GM04504 (cell line): ENCODE data around the gene SNRNP35.
"Not testable (repeated sequence)": the region's sequence is repeated elsewhere in the genome, so short reads cannot be mapped to it uniquely, and the experiment has no call there.

Experiments used
- DNase-seq: peaks from one replicate; pipeline ENCODE4 v3.0.0-alpha.2; 2012; ENCODE audit warnings: low read depth

SNRNP35 gene

GRCh38 chr12:123449249-123449733 is 8.6 kb upstream of the SNRNP35 start:
- no peak for DNase-seq

GRCh38 chr12:123449856-123450255 is 8.1 kb upstream of the SNRNP35 start:
- no peak for DNase-seq

DNA sequence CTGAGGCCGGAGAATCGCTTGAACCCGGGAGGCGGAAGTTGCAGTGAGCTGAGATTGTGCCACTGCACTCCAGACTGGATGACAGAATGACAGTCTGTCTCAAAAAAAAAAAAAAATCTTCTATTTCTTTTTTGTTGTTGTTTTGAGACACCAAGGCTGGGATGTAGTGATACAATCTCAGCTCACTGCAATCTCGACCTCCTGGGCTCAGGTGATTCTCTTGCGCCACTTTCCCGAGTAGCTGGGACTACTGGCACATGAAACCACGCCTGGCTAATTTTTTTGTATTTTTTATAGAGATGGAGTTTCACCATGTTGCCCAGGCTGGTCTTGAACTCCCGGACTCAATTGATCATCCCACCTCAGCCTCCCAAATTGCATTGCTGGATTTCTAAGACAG is 7.3 kb upstream of the SNRNP35 start:
- DNase-seq, result no peak

DNA sequence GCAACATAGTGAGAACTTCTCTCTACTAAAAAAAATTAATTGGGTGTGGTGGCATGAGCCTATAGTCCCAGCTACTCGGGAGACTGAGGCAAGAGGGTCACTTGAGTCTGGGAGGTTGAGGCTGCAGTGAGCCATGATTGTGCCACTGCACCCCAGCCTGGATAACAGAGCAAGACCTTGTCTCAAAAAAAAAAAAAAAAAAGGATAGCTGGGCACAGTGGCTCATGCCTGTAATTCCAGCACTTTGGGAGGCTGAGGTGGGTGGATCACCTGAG is 5.7 kb upstream of the SNRNP35 start:
- DNase-seq, result not testable (repeated sequence)

GRCh38 chr12:123453165-123453564 is 4.8 kb upstream of the SNRNP35 start:
- DNase-seq, result no peak

GRCh38 chr12:123463174-123463573 is 5.2 kb downstream of the SNRNP35 start:
- DNase-seq, result not testable (repeated sequence)

DNA sequence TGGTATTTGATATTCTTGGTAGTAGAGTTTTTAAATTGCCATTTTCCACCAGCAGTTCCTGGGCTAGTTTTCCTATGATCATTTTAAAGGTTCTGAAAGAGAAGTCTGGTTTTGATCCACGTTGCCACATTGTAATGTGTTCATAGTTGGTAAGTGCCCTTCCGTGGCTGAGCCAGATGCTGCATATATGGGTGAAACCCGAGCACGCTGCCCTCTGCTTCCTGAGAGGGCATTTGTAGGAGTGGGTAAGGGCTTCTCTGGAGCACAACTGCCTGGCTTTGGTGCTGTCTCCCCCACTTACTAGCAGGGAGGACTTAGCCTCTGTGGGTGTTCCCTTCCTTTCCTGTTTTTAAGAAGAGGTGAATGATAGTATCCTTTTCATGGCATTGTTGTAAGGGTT is 7.1 kb downstream of the SNRNP35 start:
- DNase-seq, result no peak

GRCh38 chr12:123468786-123469185 is 10.8 kb downstream of the SNRNP35 start:
- DNase-seq, result no peak

DNA sequence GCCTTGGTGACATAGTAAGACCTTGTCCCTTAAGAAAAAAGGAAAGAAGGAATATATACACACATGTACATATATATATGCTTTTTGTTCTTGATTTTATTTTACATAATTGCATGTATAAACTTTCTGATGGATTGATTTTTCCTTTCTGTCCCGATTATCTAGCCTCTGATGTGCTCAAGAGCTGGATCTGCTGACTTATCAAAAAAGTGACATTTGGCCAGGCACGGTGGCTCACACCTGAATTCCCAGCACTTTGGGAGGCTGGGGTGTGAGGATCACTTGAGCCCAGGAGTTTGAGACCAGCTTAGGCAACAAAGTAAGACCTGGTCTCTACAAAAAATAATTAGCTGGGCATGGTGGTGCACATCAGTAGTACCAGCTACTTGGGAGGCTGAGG is 12.0 kb downstream of the SNRNP35 start:
- DNase-seq, result no peak

GRCh38 chr12:123471374-123472068 is 13.6 kb downstream of the SNRNP35 start:
- DNase-seq, result peak; percentile 46

- DNase-seq, result no peak
These were observed 14.5 kb downstream of the SNRNP35 start for GRCh38 chr12:123472438-123472849.

- no peak for DNase-seq
These were observed 16.7 kb downstream of the SNRNP35 start for GRCh38 chr12:123474485-123475245.

DNA sequence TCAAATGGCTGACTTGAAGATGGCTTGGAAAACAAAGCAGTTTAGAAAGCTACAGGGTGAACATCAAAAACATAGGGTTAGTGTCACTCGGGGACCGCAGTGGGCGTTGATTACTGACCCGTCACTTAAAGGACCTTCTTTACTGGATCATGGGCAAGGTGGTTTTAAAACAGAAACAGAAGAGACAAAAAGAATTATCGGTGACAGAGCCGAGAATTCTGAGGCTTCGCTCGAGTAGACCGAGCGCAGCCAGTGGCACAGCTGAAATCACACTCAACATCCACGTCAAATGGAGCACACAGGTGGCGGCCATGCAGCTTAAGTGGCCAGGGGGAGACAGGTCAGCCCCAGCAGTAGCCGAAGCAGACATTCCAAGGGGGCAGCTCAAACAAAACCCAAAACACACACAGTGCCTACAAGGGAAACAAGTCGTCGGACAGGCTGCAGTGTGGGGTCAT is 17.3 kb downstream of the SNRNP35 start:
- no peak for DNase-seq

DNA sequence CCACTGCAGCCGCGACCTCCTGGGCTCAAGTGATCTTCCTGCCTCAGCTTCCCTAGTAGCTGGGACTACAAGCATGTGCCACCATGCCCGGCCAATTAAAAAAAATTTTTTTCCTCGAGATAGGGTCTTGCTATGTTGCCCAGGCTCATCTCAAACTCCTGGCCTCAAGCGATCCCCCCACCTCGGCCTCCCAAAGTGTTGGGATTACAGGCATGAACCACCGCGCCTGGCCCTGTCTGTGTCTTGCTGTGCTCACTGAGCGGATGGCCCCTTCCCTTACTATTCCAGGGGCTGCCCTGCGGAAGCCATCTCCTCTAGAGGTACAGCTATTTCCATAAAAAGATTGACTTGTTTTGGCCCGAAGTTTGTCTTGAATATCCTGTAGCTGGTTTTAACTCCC is 20.1 kb downstream of the SNRNP35 start:
- no peak for DNase-seq

- DNase-seq, result no peak
These were observed 20.8 kb downstream of the SNRNP35 start for GRCh38 chr12:123478762-123479161.

DNA sequence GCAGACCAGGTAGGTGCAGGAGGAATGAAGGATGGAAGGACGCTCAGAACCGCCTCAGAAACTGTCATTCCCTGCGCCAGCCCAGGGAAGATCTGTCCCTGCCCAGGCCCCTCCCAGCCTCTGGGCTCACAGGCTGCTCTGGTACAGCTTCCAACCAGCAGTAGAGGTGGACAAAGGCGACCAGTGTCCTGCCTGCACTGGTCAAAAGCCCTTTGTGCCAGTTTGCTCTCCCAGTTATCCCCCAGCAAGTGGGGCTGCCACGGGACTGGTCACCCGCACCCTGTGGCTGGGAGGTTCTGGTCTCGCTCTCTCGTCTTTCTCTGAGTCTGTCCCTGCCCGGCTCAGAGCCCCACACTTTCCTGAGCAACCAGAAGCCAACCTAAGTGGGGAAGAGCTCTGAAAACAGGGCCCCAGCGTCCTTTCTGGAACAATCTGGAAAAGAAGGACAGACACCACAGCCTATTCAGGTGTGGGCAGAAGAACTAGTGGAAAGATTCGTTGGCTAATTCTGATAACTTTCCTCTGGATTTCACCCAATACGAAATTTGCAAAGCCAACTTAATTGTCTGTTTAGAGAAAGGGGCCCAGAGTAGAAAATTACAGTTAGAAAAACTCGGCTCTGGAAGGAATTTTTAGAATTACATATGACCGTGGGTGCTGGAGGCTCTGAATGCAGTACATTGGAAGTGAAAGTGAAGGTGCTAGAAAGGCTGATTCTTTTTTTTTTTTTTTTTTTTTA is 21.7 kb downstream of the SNRNP35 start:
- no peak for DNase-seq

DNA sequence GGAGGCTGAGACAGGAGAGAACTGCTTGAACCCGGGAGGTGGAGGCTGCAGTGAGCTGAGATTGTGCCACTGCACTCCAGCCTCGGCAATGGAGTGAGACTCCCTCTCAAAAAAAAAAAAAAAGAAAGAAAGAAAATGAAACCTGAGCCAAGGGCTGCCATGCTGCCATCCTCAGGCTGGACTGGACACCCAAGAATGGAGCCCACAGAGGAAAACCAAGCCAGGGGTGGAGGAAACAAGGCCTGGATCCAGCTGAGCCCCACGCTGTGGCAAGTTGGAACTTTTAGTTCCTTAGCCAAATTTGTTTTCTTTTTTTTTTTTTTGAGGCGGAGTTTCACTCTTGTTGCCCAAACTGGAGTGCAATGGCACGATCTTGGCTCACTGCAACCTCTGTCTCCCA is 23.3 kb downstream of the SNRNP35 start:
- not testable (repeated sequence) for DNase-seq

GRCh38 chr12:123482876-123483275 is 24.9 kb downstream of the SNRNP35 start:
- DNase-seq, result no peak

DNA sequence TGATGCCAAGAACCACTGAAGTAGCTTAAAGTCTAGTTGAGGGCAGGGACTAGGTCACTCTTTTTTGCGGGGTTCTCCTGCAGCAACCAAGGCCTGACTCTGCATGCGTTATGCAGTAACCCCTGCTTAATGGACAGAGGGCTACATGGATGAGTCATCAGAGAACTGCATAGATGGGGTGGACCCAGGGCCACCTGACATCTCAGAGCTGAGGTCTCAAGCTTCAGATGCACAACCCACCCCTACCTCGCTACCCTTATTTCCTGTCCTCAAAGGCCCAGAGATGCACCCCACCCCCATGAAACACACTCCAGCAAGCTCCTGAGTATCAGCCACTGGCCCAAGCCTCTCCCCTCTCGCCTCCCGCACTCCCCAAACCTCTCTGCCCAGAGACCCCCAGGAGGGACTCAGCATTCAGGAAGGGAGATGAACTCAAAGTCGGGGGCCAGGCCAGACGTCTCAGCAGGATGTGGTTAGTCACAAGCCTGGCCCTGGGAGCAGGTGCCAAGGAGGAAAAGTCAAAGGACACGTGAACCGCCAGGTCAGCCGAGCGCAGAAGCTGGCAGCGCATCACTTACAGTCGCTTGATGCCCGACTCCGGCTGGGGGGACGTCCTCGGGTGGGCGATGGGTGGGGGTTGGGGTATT is 25.8 kb downstream of the SNRNP35 start:
- DNase-seq, result no peak

DNA sequence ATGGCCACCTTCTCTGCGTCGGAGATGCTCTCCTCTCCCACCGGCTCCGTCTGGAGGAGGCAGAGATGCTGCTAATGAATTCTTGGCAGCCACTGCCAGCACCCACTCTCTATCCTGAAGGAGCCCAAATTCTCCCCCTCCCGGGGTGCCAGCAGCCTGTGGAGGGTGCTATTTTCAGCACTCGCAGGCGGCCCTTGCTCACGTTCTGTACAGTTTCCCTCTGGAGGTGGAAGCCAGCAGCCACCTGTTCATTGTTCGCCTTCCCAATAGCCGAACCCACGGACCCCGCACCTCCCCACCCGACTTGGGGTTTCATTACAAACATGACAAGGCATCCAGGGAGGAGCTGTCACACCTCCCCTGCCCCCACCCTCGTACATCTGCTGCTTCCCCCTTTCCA is 27.8 kb downstream of the SNRNP35 start:
- no peak for DNase-seq

- no peak for DNase-seq
These were observed 29.5 kb downstream of the SNRNP35 start for GRCh38 chr12:123487428-123487827.

DNA sequence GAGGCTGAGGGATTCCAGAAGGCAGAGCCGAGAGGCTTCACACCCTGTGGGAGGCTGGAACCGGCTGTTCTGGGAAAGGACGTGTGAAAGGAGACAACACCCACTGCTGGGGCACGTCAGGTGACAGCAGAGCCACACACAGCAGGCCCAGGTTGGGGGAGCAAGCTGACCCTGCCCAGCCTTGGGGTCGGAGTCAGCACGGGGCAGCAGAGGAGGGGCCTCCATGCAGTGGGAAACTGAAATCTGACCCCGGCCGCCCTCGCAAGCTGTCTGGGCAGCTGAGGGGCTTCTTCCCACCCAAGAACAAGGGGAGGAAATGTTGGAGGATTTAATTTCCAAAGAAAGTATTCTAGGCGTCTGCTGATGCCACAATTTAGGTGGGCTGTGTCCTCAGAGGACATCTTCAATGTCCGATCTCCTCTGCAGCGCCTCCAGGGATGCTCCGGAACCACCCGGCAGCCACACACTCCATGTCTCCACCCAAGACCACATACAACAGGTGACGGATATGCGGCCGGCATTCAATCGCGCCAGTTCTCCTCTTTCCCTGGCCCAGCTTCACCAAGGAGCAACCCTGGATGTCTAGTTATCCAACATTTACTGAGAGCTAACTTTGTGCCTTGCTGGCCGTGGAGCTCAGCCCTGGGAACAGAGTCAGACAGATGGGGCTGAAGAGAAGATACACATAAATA is 30.7 kb downstream of the SNRNP35 start:
- DNase-seq, result no peak
